H9 (cell line): ENCODE measurements around the gene SPINT1. TPM values are rescaled to one million over a fixed set of nuclear protein-coding genes. Genes with fewer than 3 reads are reported as not detected.

Experiments used
- DNase-seq: peaks from one replicate; pipeline ENCODE4 v3.0.0-alpha.2; 2017
- H2AFZ ChIP-seq: one replicate; pipeline ENCODE4 v1.6.1; 2013; ENCODE audit warnings: mild to moderate bottlenecking, low read length, control low read depth, moderate library complexity
- H2AK5ac ChIP-seq: 2 replicates; pipeline ENCODE4 v1.6.1; 2013; ENCODE audit warnings: low read length, control low read depth, mixed read lengths; ENCODE audit not compliant: insufficient read length
- H2BK120ac ChIP-seq: one replicate; pipeline ENCODE4 v1.6.1; 2013; ENCODE audit warnings: low read depth, mild to moderate bottlenecking, low read length, control low read depth, inconsistent platforms; ENCODE audit not compliant: poor library complexity, severe bottlenecking
- H2BK12ac ChIP-seq: 2 replicates; pipeline ENCODE4 v1.6.1; 2013; ENCODE audit warnings: low read length, control low read depth, mixed read lengths, low read depth; ENCODE audit not compliant: insufficient read length
- H2BK15ac ChIP-seq: 2 replicates; pipeline ENCODE4 v1.6.1; 2013; ENCODE audit warnings: low read depth, low read length, control low read depth
- H2BK20ac ChIP-seq: one replicate; pipeline ENCODE4 v1.6.1; 2013; ENCODE audit warnings: low read depth, mild to moderate bottlenecking, low read length, control low read depth, inconsistent platforms; ENCODE audit not compliant: poor library complexity, severe bottlenecking
- H2BK5ac ChIP-seq: 2 replicates; pipeline ENCODE4 v1.6.1; 2013; ENCODE audit warnings: low read length, control low read depth, mixed read lengths; ENCODE audit not compliant: insufficient read length
- H3K14ac ChIP-seq: 2 replicates; pipeline ENCODE4 v1.6.1; 2013; ENCODE audit warnings: low read length, control low read depth; ENCODE audit not compliant: insufficient read depth
- H3K18ac ChIP-seq: 2 replicates; pipeline ENCODE4 v1.6.1; 2013; ENCODE audit warnings: low read depth, mild to moderate bottlenecking, mixed read lengths, low read length, control low read depth; ENCODE audit not compliant: insufficient read length
- H3K23ac ChIP-seq: 2 replicates; pipeline ENCODE4 v1.6.1; 2013; ENCODE audit warnings: low read length, control low read depth, mixed read lengths, low read depth; ENCODE audit not compliant: insufficient read length
- H3K23me2 ChIP-seq: 2 replicates; pipeline ENCODE4 v1.6.1; 2013; ENCODE audit warnings: low read depth, mild to moderate bottlenecking, mixed read lengths, low read length, control low read depth; ENCODE audit not compliant: insufficient read length, poor library complexity, severe bottlenecking
- H3K27ac ChIP-seq: 2 replicates; pipeline ENCODE4 v1.5.1; 2013; ENCODE audit warnings: low read length, control low read depth, mixed read lengths, low read depth; ENCODE audit not compliant: insufficient read length
- H3K27me3 ChIP-seq: 2 replicates; pipeline ENCODE4 v1.6.1; 2013; ENCODE audit warnings: low read length, control low read depth, inconsistent platforms; ENCODE audit not compliant: insufficient read depth
- H3K4ac ChIP-seq: 2 replicates; pipeline ENCODE4 v1.6.1; 2013; ENCODE audit warnings: low read depth, mild to moderate bottlenecking, control low read depth, inconsistent platforms, low read length, moderate library complexity
- H3K4me1 ChIP-seq: 2 replicates; pipeline ENCODE4 v1.6.1; 2013; ENCODE audit warnings: low read length, control low read depth, inconsistent platforms; ENCODE audit not compliant: insufficient read depth
- H3K4me2 ChIP-seq: 2 replicates; pipeline ENCODE4 v1.6.1; 2013; ENCODE audit warnings: low read length, control low read depth, mixed read lengths; ENCODE audit not compliant: insufficient read length, insufficient read depth
- H3K56ac ChIP-seq: 2 replicates; pipeline ENCODE4 v1.6.1; 2013; ENCODE audit warnings: low read depth, mild to moderate bottlenecking, mixed read lengths, low read length, control low read depth; ENCODE audit not compliant: insufficient read length
- H3K79me1 ChIP-seq: 2 replicates; pipeline ENCODE4 v1.6.1; 2013; ENCODE audit warnings: low read depth, mild to moderate bottlenecking, moderate library complexity, low read length, control low read depth, inconsistent platforms; ENCODE audit not compliant: insufficient read depth, poor library complexity, severe bottlenecking
- H3K79me2 ChIP-seq: 2 replicates; pipeline ENCODE4 v1.6.1; 2013; ENCODE audit warnings: low read length, control low read depth, inconsistent platforms; ENCODE audit not compliant: insufficient read depth
- H3K9ac ChIP-seq: 2 replicates; pipeline ENCODE4 v1.6.1; 2013; ENCODE audit warnings: low read length, control low read depth, mixed read lengths; ENCODE audit not compliant: insufficient read length; ENCODE audit errors: extremely low read depth
- H3K9me3 ChIP-seq: one replicate; pipeline ENCODE4 v1.6.1; 2013; ENCODE audit warnings: low read depth, low read length, inconsistent platforms; ENCODE audit not compliant: control insufficient read depth
- H3T11ph ChIP-seq: one replicate; pipeline ENCODE4 v1.6.1; 2013; ENCODE audit warnings: mild to moderate bottlenecking, low read length, control low read depth, inconsistent platforms
- H4K20me1 ChIP-seq: one replicate; pipeline ENCODE4 v1.6.1; 2013; ENCODE audit not compliant: control insufficient read depth, insufficient read length, insufficient read depth
- H4K5ac ChIP-seq: 2 replicates; pipeline ENCODE4 v1.6.1; 2013; ENCODE audit warnings: low read depth, mild to moderate bottlenecking, mixed read lengths, low read length, control low read depth; ENCODE audit not compliant: insufficient read length
- H4K8ac ChIP-seq: replicated peaks from 2 replicates; pipeline ENCODE4 v1.6.1; 2013; ENCODE audit warnings: low read length, control low read depth, mixed read lengths, low read depth; ENCODE audit not compliant: insufficient read length
- H4K91ac ChIP-seq: 2 replicates; pipeline ENCODE4 v1.6.1; 2013; ENCODE audit warnings: low read depth, mild to moderate bottlenecking, moderate library complexity, mixed read lengths, low read length, control low read depth; ENCODE audit not compliant: insufficient read length
- H3K27ac Mint-ChIP-seq, 3 experiments: 2 replicates in 2 of 3; 3 replicates in 1 of 3; pipeline ENCODE4 v1.8.0; 2020 to 2021; ENCODE audit warnings: mixed read lengths in 3 of 3, mild to moderate bottlenecking in 1 of 3, moderate library complexity in 1 of 3
- H3K27me3 Mint-ChIP-seq: 2 replicates; pipeline ENCODE4 v1.8.0; 2021; ENCODE audit warnings: low read depth, mild to moderate bottlenecking, moderate library complexity, mixed read lengths
- H3K36me3 Mint-ChIP-seq, 3 experiments: 2 replicates in 2 of 3; 3 replicates in 1 of 3; pipeline ENCODE4 v1.8.0; 2020 to 2021; ENCODE audit warnings: low read depth in 3 of 3, mixed read lengths in 3 of 3; ENCODE audit not compliant: insufficient read depth in 1 of 3
- H3K4me1 Mint-ChIP-seq, 2 experiments: 2 replicates each; pipeline ENCODE4 v1.8.0; 2020; ENCODE audit warnings: mixed read lengths in 2 of 2
- H3K4me3 Mint-ChIP-seq, 2 experiments: 2 replicates in 1 of 2; 3 replicates in 1 of 2; pipeline ENCODE4 v1.8.0; 2020 to 2021; ENCODE audit warnings: mild to moderate bottlenecking in 2 of 2, mixed read lengths in 2 of 2, moderate library complexity in 1 of 2
- H3K9me3 Mint-ChIP-seq, 2 experiments: 2 replicates in 1 of 2; 3 replicates in 1 of 2; pipeline ENCODE4 v1.8.0; 2020; ENCODE audit warnings: mild to moderate bottlenecking in 2 of 2, mixed read lengths in 2 of 2, moderate library complexity in 1 of 2
- WGBS: extraction: QIAGEN DNeasy Blood & Tissue Kit; methylation state at CpG from one replicate; pipeline ENCODE4 v1.1.7; 2013; ENCODE audit warnings: missing lambda C conversion rate, low lambda C conversion rate, mixed read lengths; ENCODE audit not compliant: insufficient read length; ENCODE audit errors: extremely low coverage; 5-methylcytosine and 5-hydroxymethylcytosine counted together
- total RNA-seq: library from RNA; stranded (reverse); gene quantifications from 2 replicates; pipeline ENCODE4 v1.2.1, GENCODE V29; 2021
- TF ChIP-seq, protein P1 (sequence below): fragments of 200-600 bp; sonication (generic); conservative IDR thresholded peaks from 3 replicates; pipeline ENCODE4 v1.8.0; 2021; ENCODE audit warnings: antibody characterized with exemption, mild to moderate bottlenecking

SPINT1 gene
- total RNA-seq, 1 experiment from 2014 or later, result 130 TPM

DNA sequence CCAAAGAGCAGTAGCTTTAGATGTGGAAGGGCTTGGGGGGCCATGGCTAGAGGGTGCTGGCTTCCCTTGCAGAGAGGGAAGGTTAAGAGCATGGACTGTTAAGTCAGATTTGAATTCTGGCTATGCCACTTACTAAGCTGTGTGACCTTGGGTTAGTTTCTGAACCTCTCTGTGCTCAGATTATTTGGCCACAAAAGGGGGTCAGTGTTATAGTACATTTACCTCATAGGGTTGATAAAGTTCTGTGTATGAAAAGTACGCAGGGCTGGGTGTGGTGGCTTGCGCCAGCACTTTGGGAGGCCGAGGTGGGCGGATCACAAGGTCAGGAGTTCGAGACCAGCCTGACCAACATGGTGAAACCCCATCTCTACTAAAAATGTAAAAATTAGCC lies 57.2 kb downstream of the SPINT1 start:
- H2BK20ac ChIP-seq, result no peak overlapping the region
- no CpG with 5 or more reads among the region's 5 CpGs for WGBS
- peaks cover 2% of the 10 kb centered on the region for H3K79me1 ChIP-seq
- H3K9me3 ChIP-seq, result no peaks in the 10 kb centered on the region
- DNase-seq, result no peak
- H3K14ac ChIP-seq, result no peak overlapping the region
- no peak overlapping the region; a peak in 1 of 5 replicates for H3K4me3 Mint-ChIP-seq
- H4K5ac ChIP-seq, result no peak overlapping the region
- TF ChIP-seq, protein P1, sequence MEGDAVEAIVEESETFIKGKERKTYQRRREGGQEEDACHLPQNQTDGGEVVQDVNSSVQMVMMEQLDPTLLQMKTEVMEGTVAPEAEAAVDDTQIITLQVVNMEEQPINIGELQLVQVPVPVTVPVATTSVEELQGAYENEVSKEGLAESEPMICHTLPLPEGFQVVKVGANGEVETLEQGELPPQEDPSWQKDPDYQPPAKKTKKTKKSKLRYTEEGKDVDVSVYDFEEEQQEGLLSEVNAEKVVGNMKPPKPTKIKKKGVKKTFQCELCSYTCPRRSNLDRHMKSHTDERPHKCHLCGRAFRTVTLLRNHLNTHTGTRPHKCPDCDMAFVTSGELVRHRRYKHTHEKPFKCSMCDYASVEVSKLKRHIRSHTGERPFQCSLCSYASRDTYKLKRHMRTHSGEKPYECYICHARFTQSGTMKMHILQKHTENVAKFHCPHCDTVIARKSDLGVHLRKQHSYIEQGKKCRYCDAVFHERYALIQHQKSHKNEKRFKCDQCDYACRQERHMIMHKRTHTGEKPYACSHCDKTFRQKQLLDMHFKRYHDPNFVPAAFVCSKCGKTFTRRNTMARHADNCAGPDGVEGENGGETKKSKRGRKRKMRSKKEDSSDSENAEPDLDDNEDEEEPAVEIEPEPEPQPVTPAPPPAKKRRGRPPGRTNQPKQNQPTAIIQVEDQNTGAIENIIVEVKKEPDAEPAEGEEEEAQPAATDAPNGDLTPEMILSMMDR, result no peak
- no peaks in the 10 kb centered on the region for H3K27me3 ChIP-seq
- H3K79me2 ChIP-seq, result no peaks in the 10 kb centered on the region
- H3K27me3 Mint-ChIP-seq, result no peaks in the 10 kb centered on the region; the same call in 1 of the 2 replicates
- no peak overlapping the region for H2BK5ac ChIP-seq
- no peak overlapping the region for H3K27ac ChIP-seq
- H2AFZ ChIP-seq, result no peak overlapping the region
- H2BK12ac ChIP-seq, result no peak overlapping the region
- no peak overlapping the region for H3K9ac ChIP-seq
- no peak overlapping the region for H2BK120ac ChIP-seq
- peaks cover 31 to 85% (median 70%) of the 10 kb centered on the region in 3 experiments for H3K36me3 Mint-ChIP-seq
- H3K23ac ChIP-seq, result no peak overlapping the region
- H3K4me2 ChIP-seq, result no peak overlapping the region
- H3K23me2 ChIP-seq, result no peaks in the 10 kb centered on the region
- H4K8ac ChIP-seq, result no peak overlapping the region
- no peak overlapping the region for H3T11ph ChIP-seq
- no peak overlapping the region for H3K4ac ChIP-seq
- H3K18ac ChIP-seq, result no peak overlapping the region
- no peaks in the 10 kb centered on the region for H4K20me1 ChIP-seq
- no peak overlapping the region for H2BK15ac ChIP-seq
- H3K56ac ChIP-seq, result no peak overlapping the region
- H4K91ac ChIP-seq, result no peak overlapping the region
- peaks cover 0 to 8% of the 10 kb centered on the region in 2 experiments; a peak in 1 of 4 replicates for H3K4me1 Mint-ChIP-seq
- no peak overlapping the region for H2AK5ac ChIP-seq
- H3K27ac Mint-ChIP-seq, result no peak overlapping the region
- no peaks in the 10 kb centered on the region; a peak in 1 of 5 replicates for H3K9me3 Mint-ChIP-seq
- H3K4me1 ChIP-seq, result no peaks in the 10 kb centered on the region
